ENCODE measurements around the gene NUDT4B.
"Not testable (repeated sequence)": the region's sequence is repeated elsewhere in the genome, so short reads cannot be mapped to it uniquely, and the experiment has no call there.

GRCh38 chr1:148791543-148792099 lies 43.0 kb downstream of the NUDT4B start:
- not testable (repeated sequence) for TF ChIP-seq CTCF (IDR thresholded peaks at IDR 0.05; ENCODE audit: insufficient read depth, low read length, poor library complexity, severe bottlenecking); EZH2phosphoT487 (conservative IDR thresholded peaks at IDR 0.05; ENCODE audit: low read length)
